GM12878 (cell line): Measurements from ENCODE around the gene DARS1. TPM values are rescaled to one million over a fixed set of nuclear protein-coding genes. Genes with fewer than 3 reads are reported as not detected.

Source experiments
- BHLHE40 ChIP-seq, 2 experiments: fragments of 450-650 bp in 1 of 2; IDR thresholded peaks; 2 replicates each; pipeline ENCODE4 v1.6.1; 2011 to 2017; ENCODE audit warnings: low read depth in 2 of 2, borderline replicate concordance in 1 of 2, improper control_type of control experiment in 1 of 2, low read length in 1 of 2, mild to moderate bottlenecking in 1 of 2
- CBFB ChIP-seq: IDR thresholded peaks from 2 replicates; pipeline ENCODE4 v1.6.1; 2016; ENCODE audit warnings: antibody characterized with exemption, low read depth
- CREB1 ChIP-seq: IDR thresholded peaks from 2 replicates; pipeline ENCODE4 v1.6.1; 2012; ENCODE audit warnings: low read depth, mild to moderate bottlenecking, inconsistent platforms
- CREM ChIP-seq: IDR thresholded peaks from 2 replicates; pipeline ENCODE4 v1.6.1; 2014; ENCODE audit warnings: antibody characterized with exemption, low read depth
- DPF2 ChIP-seq: fragments of 450-650 bp; IDR thresholded peaks from 2 replicates; pipeline ENCODE4 v1.6.1; 2017; ENCODE audit warnings: mild to moderate bottlenecking
- ETV6 ChIP-seq, 2 experiments: fragments of 450-650 bp in 1 of 2; IDR thresholded peaks in 1 of 2; conservative IDR thresholded peaks in 1 of 2; 2 replicates each; pipeline ENCODE4 v1.6.1; 2014; ENCODE audit warnings: antibody characterized with exemption in 1 of 2, borderline replicate concordance in 1 of 2, low read depth in 1 of 2, mild to moderate bottlenecking in 1 of 2, moderate library complexity in 1 of 2
- MEF2B ChIP-seq: fragments of 450-650 bp; IDR thresholded peaks from 2 replicates; pipeline ENCODE4 v1.6.1; 2018; ENCODE audit warnings: mild to moderate bottlenecking, moderate library complexity; ENCODE audit not compliant: partially characterized antibody, poor library complexity, severe bottlenecking
- NR2C1 ChIP-seq: fragments of 450-650 bp; IDR thresholded peaks from 2 replicates; pipeline ENCODE4 v1.6.1; 2017; ENCODE audit warnings: antibody characterized with exemption, mild to moderate bottlenecking, moderate library complexity
- PAX5 ChIP-seq: IDR thresholded peaks from 2 replicates; pipeline ENCODE4 v1.6.1; 2011; ENCODE audit warnings: low read depth, low read length, borderline replicate concordance
- RAD51 ChIP-seq: fragments of 450-650 bp; IDR thresholded peaks from 2 replicates; pipeline ENCODE4 v1.6.1; 2016; ENCODE audit warnings: moderate library complexity, mild to moderate bottlenecking, inconsistent platforms
- RELA ChIP-seq: fragments of 450-650 bp; IDR thresholded peaks from 2 replicates; pipeline ENCODE4 v1.8.0; 2014; ENCODE audit warnings: borderline replicate concordance; ENCODE audit not compliant: partially characterized antibody
- STAT1 ChIP-seq: fragments of 450-650 bp; conservative IDR thresholded peaks from 2 replicates; pipeline ENCODE4 v1.6.1; 2014; ENCODE audit warnings: antibody characterized with exemption, mild to moderate bottlenecking
- polyA plus RNA-seq, 11 experiments: library from polyadenylated mRNA; depleted of rRNA in 4 of 11; unstranded in 6 of 11; stranded (reverse) in 5 of 11; fragments of >200 nt; fragmentation: Nextera tagmentation in 4 of 11; fragmentation: Illumina TruSeq in 1 of 11; extraction: Ambion mirVana in 4 of 11; extraction: Trizol in 1 of 11; gene quantifications; 1 replicate in 1 of 11; 2 replicates in 10 of 11; pipeline versions ENCODE4 v1.2.1 to v1.2.3, GENCODE V29; 2011 to 2016; ENCODE audit warnings: inconsistent platforms in 2 of 11, missing spikeins in 2 of 11, low read depth in 1 of 11
- total RNA-seq, 4 experiments: library from RNA; depleted of rRNA in 3 of 4; stranded (reverse); fragments of >200 nt in 3 of 4; fragmentation: Illumina TruSeq in 1 of 4; extraction: Trizol in 1 of 4; gene quantifications; 2 replicates each; pipeline versions ENCODE4 v1.2.1 to v1.2.3, GENCODE V29; 2013 to 2021
- TF ChIP-seq, protein P1 (sequence below): fragments of 450-650 bp; formaldehyde crosslinking; IDR thresholded peaks from 2 replicates; pipeline ENCODE4 v1.4.0; 2022; ENCODE audit warnings: mild to moderate bottlenecking, moderate library complexity
- TF ChIP-seq, protein P2 (sequence below): IDR thresholded peaks from 2 replicates; pipeline ENCODE4 v1.6.1; 2012; ENCODE audit warnings: low read length, inconsistent platforms
- TF ChIP-seq, protein P3 (sequence below): IDR thresholded peaks from 2 replicates; pipeline ENCODE4 v1.6.1; 2012; ENCODE audit warnings: low read depth, low read length, improper control_type of control experiment

The DARS1 gene
- total and polyA plus RNA-seq, 10 of the 15 experiments (the other 5 are each of a cell fraction or from before 2014, with no cell fraction given), result 91.0 to 387 (median 137) TPM

DNA sequence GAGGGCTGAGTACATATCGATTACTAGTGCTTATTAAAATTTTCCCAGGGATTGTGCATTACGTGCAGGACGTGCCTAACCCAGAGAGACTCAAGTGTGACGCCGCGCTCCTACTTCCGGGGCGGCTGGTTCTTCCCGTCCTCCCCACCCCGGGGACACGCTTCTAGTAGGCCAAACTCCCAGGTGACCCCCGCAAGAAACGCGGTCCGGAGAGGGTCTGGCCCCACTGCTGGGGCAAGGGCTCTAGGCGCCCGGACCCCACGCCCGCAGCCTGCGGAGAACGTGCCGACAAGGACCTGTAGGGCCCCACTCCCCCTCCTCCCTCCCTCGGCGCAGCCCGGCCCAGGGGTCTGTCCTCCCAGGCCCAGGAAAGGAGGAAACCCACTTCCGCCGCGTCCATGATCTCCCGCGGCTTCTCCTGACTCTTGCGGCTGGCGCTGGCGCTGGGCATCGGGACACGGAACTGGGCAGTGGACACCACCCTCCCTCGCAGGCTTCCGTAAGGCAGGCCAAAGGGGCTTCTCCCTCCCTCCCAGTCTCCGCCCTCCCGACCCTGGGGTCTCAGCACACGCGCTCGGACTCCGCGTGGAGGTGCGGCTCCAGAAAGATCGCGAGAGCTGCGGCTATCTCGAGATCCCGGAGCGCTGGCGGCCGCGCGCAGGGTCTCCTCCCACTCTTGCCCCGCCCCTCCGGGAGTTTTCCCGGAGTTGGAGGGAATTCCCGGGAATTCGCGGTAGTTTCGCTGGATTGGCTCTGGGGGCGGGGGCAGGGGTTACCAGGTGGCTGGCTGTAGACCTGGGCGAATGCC, at the start of gene DARS1 (continued):
- peak; percentile 25 to 92; a peak in 3 of 4 replicates for TF ChIP-seq BHLHE40 (IDR thresholded peaks at IDR 0.05; ENCODE audit: borderline replicate concordance in 1 of 2, low read depth in 2 of 2, low read length in 1 of 2)
- TF ChIP-seq RELA, result peak; percentile 25
- TF ChIP-seq, protein P1, sequence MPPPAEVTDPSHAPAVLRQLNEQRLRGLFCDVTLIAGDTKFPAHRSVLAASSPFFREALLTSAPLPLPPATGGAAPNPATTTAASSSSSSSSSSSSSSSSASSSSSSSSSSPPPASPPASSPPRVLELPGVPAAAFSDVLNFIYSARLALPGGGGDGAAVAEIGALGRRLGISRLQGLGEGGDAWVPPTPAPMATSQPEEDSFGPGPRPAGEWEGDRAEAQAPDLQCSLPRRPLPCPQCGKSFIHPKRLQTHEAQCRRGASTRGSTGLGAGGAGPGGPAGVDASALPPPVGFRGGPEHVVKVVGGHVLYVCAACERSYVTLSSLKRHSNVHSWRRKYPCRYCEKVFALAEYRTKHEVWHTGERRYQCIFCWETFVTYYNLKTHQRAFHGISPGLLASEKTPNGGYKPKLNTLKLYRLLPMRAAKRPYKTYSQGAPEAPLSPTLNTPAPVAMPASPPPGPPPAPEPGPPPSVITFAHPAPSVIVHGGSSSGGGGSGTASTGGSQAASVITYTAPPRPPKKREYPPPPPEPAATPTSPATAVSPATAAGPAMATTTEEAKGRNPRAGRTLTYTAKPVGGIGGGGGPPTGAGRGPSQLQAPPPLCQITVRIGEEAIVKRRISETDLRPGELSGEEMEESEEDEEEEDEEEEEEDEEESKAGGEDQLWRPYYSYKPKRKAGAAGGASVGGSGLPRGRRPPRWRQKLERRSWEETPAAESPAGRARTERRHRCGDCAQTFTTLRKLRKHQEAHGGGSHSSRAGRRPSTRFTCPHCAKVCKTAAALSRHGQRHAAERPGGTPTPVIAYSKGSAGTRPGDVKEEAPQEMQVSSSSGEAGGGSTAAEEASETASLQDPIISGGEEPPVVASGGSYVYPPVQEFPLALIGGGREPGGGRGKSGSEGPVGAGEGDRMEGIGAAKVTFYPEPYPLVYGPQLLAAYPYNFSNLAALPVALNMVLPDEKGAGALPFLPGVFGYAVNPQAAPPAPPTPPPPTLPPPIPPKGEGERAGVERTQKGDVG, result no peak
- TF ChIP-seq NR2C1, result peak; percentile 39
- peak; percentile 97 for TF ChIP-seq CBFB
- TF ChIP-seq STAT1, result 0 out of 2 replicates have a peak, but pooled peaks have one; percentile 19
- TF ChIP-seq RAD51, result no peak
- TF ChIP-seq ETV6 (conservative IDR thresholded peaks at IDR 0.05 in 1 of 2, IDR thresholded peaks at IDR 0.05 in 1 of 2; ENCODE audit: borderline replicate concordance in 1 of 2, low read depth in 1 of 2), result peak in 1 of 2 experiments; percentile 44; a peak in 1 of 4 replicates
- TF ChIP-seq PAX5, result peak; percentile 63
- peak; percentile 83; the same call in 1 of the 2 replicates for TF ChIP-seq DPF2
- TF ChIP-seq MEF2B, result peak; percentile 15
- TF ChIP-seq CREM, result peak; percentile 49
- peak; percentile 65 for TF ChIP-seq CREB1
- TF ChIP-seq, protein P2, sequence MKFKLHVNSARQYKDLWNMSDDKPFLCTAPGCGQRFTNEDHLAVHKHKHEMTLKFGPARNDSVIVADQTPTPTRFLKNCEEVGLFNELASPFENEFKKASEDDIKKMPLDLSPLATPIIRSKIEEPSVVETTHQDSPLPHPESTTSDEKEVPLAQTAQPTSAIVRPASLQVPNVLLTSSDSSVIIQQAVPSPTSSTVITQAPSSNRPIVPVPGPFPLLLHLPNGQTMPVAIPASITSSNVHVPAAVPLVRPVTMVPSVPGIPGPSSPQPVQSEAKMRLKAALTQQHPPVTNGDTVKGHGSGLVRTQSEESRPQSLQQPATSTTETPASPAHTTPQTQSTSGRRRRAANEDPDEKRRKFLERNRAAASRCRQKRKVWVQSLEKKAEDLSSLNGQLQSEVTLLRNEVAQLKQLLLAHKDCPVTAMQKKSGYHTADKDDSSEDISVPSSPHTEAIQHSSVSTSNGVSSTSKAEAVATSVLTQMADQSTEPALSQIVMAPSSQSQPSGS, result no peak
- TF ChIP-seq, protein P3, sequence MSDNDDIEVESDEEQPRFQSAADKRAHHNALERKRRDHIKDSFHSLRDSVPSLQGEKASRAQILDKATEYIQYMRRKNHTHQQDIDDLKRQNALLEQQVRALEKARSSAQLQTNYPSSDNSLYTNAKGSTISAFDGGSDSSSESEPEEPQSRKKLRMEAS, result peak; percentile 79
